Liver (tissue), 9 donors: ENCODE measurements around the gene PRDM8. TPM values are rescaled to one million over a fixed set of nuclear protein-coding genes. Genes with fewer than 3 reads are reported as not detected.

Experiments used
- DNase-seq: peaks from one replicate; pipeline ENCODE4 v3.0.0-alpha.2; 2017; ENCODE audit warnings: low spot score
- H3K27ac ChIP-seq, 2 donors: one replicate each; pipeline ENCODE4 v1.7.0; 2013; ENCODE audit warnings: inconsistent platforms in 2 of 2, low read length in 2 of 2, control low read depth in 1 of 2, low read depth in 1 of 2, mild to moderate bottlenecking in 1 of 2
- H3K27me3 ChIP-seq, 4 donors: one replicate each; pipeline versions ENCODE4 v1.6.1 to v1.7.0; 2013; ENCODE audit warnings: low read length in 3 of 4, inconsistent platforms in 1 of 4, mild to moderate bottlenecking in 1 of 4, moderate library complexity in 1 of 4; ENCODE audit not compliant: control insufficient read depth in 4 of 4, insufficient read depth in 4 of 4
- H3K36me3 ChIP-seq, 4 donors: one replicate each; pipeline versions ENCODE4 v1.6.1 to v1.7.0; 2013; ENCODE audit warnings: low read length in 3 of 4, mild to moderate bottlenecking in 3 of 4, low read depth in 1 of 4, moderate library complexity in 1 of 4; ENCODE audit not compliant: control insufficient read depth in 4 of 4, insufficient read depth in 3 of 4
- H3K4me1 ChIP-seq, 4 donors: one replicate each; pipeline versions ENCODE4 v1.6.1 to v1.7.0; 2013; ENCODE audit warnings: low read length in 3 of 4, mild to moderate bottlenecking in 3 of 4, moderate library complexity in 1 of 4; ENCODE audit not compliant: control insufficient read depth in 4 of 4, insufficient read depth in 4 of 4
- H3K4me3 ChIP-seq, 3 donors: one replicate each; pipeline versions ENCODE4 v1.6.1 to v1.7.0; 2013; ENCODE audit warnings: low read length in 3 of 3, control low read depth in 1 of 3, low read depth in 1 of 3, mild to moderate bottlenecking in 1 of 3
- H3K9ac ChIP-seq, 2 donors: one replicate each; pipeline ENCODE4 v1.7.0; 2013; ENCODE audit warnings: low read length in 2 of 2, mild to moderate bottlenecking in 2 of 2, moderate library complexity in 2 of 2, control low read depth in 1 of 2, low read depth in 1 of 2
- H3K9me3 ChIP-seq, 4 donors: one replicate each; pipeline versions ENCODE4 v1.6.1 to v1.7.0; 2013; ENCODE audit warnings: low read length in 3 of 4; ENCODE audit not compliant: control insufficient read depth in 4 of 4
- CTCF ChIP-seq: fragments of 150-350 bp; IDR thresholded peaks from 2 replicates; pipeline ENCODE4 v1.5.1; 2017; ENCODE audit warnings: improper control_type of control experiment, low read depth, low read length; ENCODE audit not compliant: missing input control
- EGR1 ChIP-seq, 2 donors: IDR thresholded peaks; 2 replicates each; pipeline ENCODE4 v1.6.1; 2016 to 2018; ENCODE audit warnings: antibody characterized with exemption in 2 of 2, low read depth in 2 of 2
- FOXA1 ChIP-seq: IDR thresholded peaks from 2 replicates; pipeline ENCODE4 v1.6.1; 2016; ENCODE audit warnings: antibody characterized with exemption
- FOXA2 ChIP-seq: IDR thresholded peaks from 2 replicates; pipeline ENCODE4 v1.6.1; 2016; ENCODE audit warnings: antibody characterized with exemption
- GABPA ChIP-seq, 2 donors: IDR thresholded peaks in 1 of 2; conservative IDR thresholded peaks in 1 of 2; 2 replicates each; pipeline ENCODE4 v1.6.1; 2016; ENCODE audit warnings: antibody characterized with exemption in 2 of 2, mild to moderate bottlenecking in 1 of 2, moderate library complexity in 1 of 2
- HNF4A ChIP-seq, 2 donors: conservative IDR thresholded peaks; 2 replicates each; pipeline ENCODE4 v1.6.1; 2016; ENCODE audit warnings: antibody characterized with exemption in 2 of 2, mild to moderate bottlenecking in 2 of 2
- HNF4G ChIP-seq: IDR thresholded peaks from 2 replicates; pipeline ENCODE4 v1.6.1; 2016; ENCODE audit warnings: antibody characterized with exemption
- JUND ChIP-seq, 2 donors: IDR thresholded peaks; 2 replicates each; pipeline ENCODE4 v1.6.1; 2016; ENCODE audit warnings: antibody characterized with exemption in 2 of 2
- MAX ChIP-seq: IDR thresholded peaks from 2 replicates; pipeline ENCODE4 v1.6.1; 2016; ENCODE audit warnings: antibody characterized with exemption
- NR2F2 ChIP-seq: IDR thresholded peaks from 2 replicates; pipeline ENCODE4 v1.6.1; 2016; ENCODE audit warnings: antibody characterized with exemption
- RAD21 ChIP-seq, 2 donors: IDR thresholded peaks; 2 replicates each; pipeline ENCODE4 v1.6.1; 2016; ENCODE audit warnings: antibody characterized with exemption in 2 of 2, mild to moderate bottlenecking in 2 of 2
- RXRA ChIP-seq, 2 donors: IDR thresholded peaks; 2 replicates each; pipeline ENCODE4 v1.6.1; 2017 to 2018; ENCODE audit warnings: antibody characterized with exemption in 2 of 2, mild to moderate bottlenecking in 1 of 2
- SP1 ChIP-seq: IDR thresholded peaks from 2 replicates; pipeline ENCODE4 v1.6.1; 2018; ENCODE audit warnings: antibody characterized with exemption, mild to moderate bottlenecking
- TAF1 ChIP-seq: conservative IDR thresholded peaks from 2 replicates; pipeline ENCODE4 v1.6.1; 2016; ENCODE audit warnings: antibody characterized with exemption, mild to moderate bottlenecking
- YY1 ChIP-seq: IDR thresholded peaks from 2 replicates; pipeline ENCODE4 v1.6.1; 2016; ENCODE audit warnings: antibody characterized with exemption, mild to moderate bottlenecking
- WGBS: extraction: QIAGEN DNeasy Blood & Tissue Kit; methylation state at CpG from one replicate; pipeline ENCODE4 v1.1.7; 2013; 5-methylcytosine and 5-hydroxymethylcytosine counted together
- polyA plus RNA-seq, 2 donors: library from polyadenylated mRNA; stranded (reverse) in 1 of 2; unstranded in 1 of 2; fragments of 200-250 nt in 1 of 2; fragments of >200 nt in 1 of 2; fragmentation: Nextera tagmentation in 1 of 2; extraction: Ambion mirVana in 1 of 2; gene quantifications; one replicate each; pipeline versions ENCODE4 v1.2.1 to v1.2.3, GENCODE V29; 2013 to 2015
- total RNA-seq, 2 donors: library from RNA; depleted of rRNA; stranded (reverse); fragments of >200 nt; gene quantifications; one replicate each; pipeline ENCODE4 v1.2.3, GENCODE V29; 2014
- TF ChIP-seq, protein P1 (sequence below): IDR thresholded peaks from 2 replicates; pipeline ENCODE4 v1.6.1; 2016; ENCODE audit warnings: antibody characterized with exemption
- TF ChIP-seq, protein P2 (sequence below): IDR thresholded peaks from 2 replicates; pipeline ENCODE4 v1.6.1; 2016; ENCODE audit warnings: antibody characterized with exemption, mild to moderate bottlenecking
- TF ChIP-seq, protein P3 (sequence below): IDR thresholded peaks from 2 replicates; pipeline ENCODE4 v1.6.1; 2016; ENCODE audit warnings: antibody characterized with exemption
- donor health status: healthy.
- donor health status: healthy.
- donor health status: healthy.
- donor health status: healthy.
- donor health status: healthy.

PRDM8 gene
- total and polyA plus RNA-seq, 4 donors, result 0.05 to 0.14 (median 0.08) TPM; not detected in 1

- TF ChIP-seq, protein P1, sequence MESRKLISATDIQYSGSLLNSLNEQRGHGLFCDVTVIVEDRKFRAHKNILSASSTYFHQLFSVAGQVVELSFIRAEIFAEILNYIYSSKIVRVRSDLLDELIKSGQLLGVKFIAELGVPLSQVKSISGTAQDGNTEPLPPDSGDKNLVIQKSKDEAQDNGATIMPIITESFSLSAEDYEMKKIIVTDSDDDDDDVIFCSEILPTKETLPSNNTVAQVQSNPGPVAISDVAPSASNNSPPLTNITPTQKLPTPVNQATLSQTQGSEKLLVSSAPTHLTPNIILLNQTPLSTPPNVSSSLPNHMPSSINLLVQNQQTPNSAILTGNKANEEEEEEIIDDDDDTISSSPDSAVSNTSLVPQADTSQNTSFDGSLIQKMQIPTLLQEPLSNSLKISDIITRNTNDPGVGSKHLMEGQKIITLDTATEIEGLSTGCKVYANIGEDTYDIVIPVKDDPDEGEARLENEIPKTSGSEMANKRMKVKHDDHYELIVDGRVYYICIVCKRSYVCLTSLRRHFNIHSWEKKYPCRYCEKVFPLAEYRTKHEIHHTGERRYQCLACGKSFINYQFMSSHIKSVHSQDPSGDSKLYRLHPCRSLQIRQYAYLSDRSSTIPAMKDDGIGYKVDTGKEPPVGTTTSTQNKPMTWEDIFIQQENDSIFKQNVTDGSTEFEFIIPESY, result no peak
- TF ChIP-seq RXRA (IDR thresholded peaks at IDR 0.05), result no peak
- no peak for TF ChIP-seq GABPA (IDR thresholded peaks at IDR 0.05 in 1 of 2, conservative IDR thresholded peaks at IDR 0.05 in 1 of 2)
Observed at GRCh38 chr4:80192252-80192866, 4.9 kb upstream of the PRDM8 start (continued).

GRCh38 chr4:80192937-80193336, 4.4 kb upstream of the PRDM8 start:
- H3K9ac ChIP-seq, result no peak overlapping the region
- H3K36me3 ChIP-seq, result no peaks in the 10 kb centered on the region
- DNase-seq, result no peak
- no peak overlapping the region for H3K27ac ChIP-seq
- 20% methylated on average over 2 of the region's 2 CpGs for WGBS
- peaks cover 0 to 37% (median 13%) of the 10 kb centered on the region in 4 donors for H3K27me3 ChIP-seq
- H3K9me3 ChIP-seq, result peaks cover 0 to 5% (median 0%) of the 10 kb centered on the region in 4 donors
- no peak overlapping the region for H3K4me3 ChIP-seq
- no peak for TF ChIP-seq CTCF
- TF ChIP-seq GABPA (IDR thresholded peaks at IDR 0.05 in 1 of 2, conservative IDR thresholded peaks at IDR 0.05 in 1 of 2), result no peak
- H3K4me1 ChIP-seq, result peaks cover 0 to 25% (median under 1%) of the 10 kb centered on the region in 4 donors

DNA sequence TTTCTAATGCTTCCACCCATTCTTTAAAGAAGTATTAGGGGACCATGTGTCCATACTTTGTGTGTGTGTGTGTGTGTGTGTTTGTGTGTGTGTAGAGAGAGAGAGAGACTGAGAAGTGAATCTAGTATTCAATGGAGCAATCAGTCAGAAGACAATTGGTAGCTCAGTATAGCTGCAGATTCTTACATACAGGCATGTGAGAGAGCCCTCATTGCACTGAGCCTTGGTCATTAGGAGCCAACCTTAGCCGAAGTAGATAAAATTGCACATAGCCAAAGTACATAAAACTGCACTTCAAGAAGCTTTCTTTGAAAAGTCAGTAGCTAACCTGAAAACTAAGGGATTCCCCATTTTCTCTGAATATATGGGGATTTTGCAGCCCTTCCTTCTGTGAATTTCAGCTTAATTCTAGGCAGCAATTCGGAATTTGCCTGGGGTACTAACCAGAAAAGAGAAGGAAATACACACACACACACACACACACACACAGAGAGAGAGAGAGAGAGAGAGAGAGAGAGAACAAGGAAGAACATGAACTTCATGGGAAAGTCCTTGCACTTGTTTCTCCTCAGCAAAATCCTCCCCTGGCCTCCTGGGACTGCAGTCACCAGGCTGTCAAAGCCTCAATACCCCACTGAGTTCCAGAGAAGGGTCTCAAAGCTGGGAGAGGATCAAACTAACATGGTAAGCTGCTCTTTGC, 1.7 kb upstream of the PRDM8 start:
- no peak overlapping the region for H3K9ac ChIP-seq
- H3K4me3 ChIP-seq, result no peak overlapping the region
- no peak for DNase-seq
- H3K27ac ChIP-seq, result no peak overlapping the region
- H3K9me3 ChIP-seq, result peaks cover 0 to 5% (median 0%) of the 10 kb centered on the region in 4 donors
- 22% methylated on average over 2 of the region's 2 CpGs for WGBS
- no peaks in the 10 kb centered on the region for H3K36me3 ChIP-seq
- H3K4me1 ChIP-seq, result peaks cover 0 to 16% (median 1%) of the 10 kb centered on the region in 4 donors
- H3K27me3 ChIP-seq, result peaks cover 0 to 38% (median 17%) of the 10 kb centered on the region in 4 donors
- TF ChIP-seq RAD21 (IDR thresholded peaks at IDR 0.05) (no peak), TAF1 (no peak), JUND (IDR thresholded peaks at IDR 0.05) (no peak), HNF4A (conservative IDR thresholded peaks at IDR 0.05) (no peak), NR2F2 (no peak), RXRA (IDR thresholded peaks at IDR 0.05) (no peak), EGR1 (IDR thresholded peaks at IDR 0.05; ENCODE audit: low read depth in 2 of 2) (no peak), FOXA2 (no peak), YY1 (no peak), SP1 (no peak), FOXA1 (no peak), MAX (no peak), HNF4G (no peak)
- TF ChIP-seq, protein P2, sequence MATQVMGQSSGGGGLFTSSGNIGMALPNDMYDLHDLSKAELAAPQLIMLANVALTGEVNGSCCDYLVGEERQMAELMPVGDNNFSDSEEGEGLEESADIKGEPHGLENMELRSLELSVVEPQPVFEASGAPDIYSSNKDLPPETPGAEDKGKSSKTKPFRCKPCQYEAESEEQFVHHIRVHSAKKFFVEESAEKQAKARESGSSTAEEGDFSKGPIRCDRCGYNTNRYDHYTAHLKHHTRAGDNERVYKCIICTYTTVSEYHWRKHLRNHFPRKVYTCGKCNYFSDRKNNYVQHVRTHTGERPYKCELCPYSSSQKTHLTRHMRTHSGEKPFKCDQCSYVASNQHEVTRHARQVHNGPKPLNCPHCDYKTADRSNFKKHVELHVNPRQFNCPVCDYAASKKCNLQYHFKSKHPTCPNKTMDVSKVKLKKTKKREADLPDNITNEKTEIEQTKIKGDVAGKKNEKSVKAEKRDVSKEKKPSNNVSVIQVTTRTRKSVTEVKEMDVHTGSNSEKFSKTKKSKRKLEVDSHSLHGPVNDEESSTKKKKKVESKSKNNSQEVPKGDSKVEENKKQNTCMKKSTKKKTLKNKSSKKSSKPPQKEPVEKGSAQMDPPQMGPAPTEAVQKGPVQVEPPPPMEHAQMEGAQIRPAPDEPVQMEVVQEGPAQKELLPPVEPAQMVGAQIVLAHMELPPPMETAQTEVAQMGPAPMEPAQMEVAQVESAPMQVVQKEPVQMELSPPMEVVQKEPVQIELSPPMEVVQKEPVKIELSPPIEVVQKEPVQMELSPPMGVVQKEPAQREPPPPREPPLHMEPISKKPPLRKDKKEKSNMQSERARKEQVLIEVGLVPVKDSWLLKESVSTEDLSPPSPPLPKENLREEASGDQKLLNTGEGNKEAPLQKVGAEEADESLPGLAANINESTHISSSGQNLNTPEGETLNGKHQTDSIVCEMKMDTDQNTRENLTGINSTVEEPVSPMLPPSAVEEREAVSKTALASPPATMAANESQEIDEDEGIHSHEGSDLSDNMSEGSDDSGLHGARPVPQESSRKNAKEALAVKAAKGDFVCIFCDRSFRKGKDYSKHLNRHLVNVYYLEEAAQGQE, result no peak
- TF ChIP-seq, protein P3, sequence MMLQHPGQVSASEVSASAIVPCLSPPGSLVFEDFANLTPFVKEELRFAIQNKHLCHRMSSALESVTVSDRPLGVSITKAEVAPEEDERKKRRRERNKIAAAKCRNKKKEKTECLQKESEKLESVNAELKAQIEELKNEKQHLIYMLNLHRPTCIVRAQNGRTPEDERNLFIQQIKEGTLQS, result no peak
- TF ChIP-seq, protein P1, result no peak
